GM12878 (cell line): Measurements from ENCODE around the gene CALR. TPM values are rescaled to one million over a fixed set of nuclear protein-coding genes. Genes with fewer than 3 reads are reported as not detected.

ENCODE experiments used
- CHD4 ChIP-seq: fragments of 200-600 bp; sonication (generic); IDR thresholded peaks from 2 replicates; pipeline ENCODE4 v1.6.1; 2016; ENCODE audit warnings: mild to moderate bottlenecking
- E4F1 ChIP-seq: fragments of 450-650 bp; IDR thresholded peaks from 2 replicates; pipeline ENCODE4 v1.6.1; 2018; ENCODE audit warnings: borderline replicate concordance, mild to moderate bottlenecking; ENCODE audit not compliant: partially characterized antibody
- HSF1 ChIP-seq: fragments of 150-350 bp; IDR thresholded peaks from 2 replicates; pipeline ENCODE4 v1.6.1; 2014; ENCODE audit warnings: mild to moderate bottlenecking, low read depth, low read length
- MAX ChIP-seq: IDR thresholded peaks from 2 replicates; pipeline ENCODE4 v1.6.1; 2012; ENCODE audit warnings: low read depth, low read length, improper control_type of control experiment
- MTA2 ChIP-seq: fragments of 450-650 bp; IDR thresholded peaks from 2 replicates; pipeline ENCODE4 v1.6.1; 2016; ENCODE audit warnings: low read depth, mild to moderate bottlenecking, moderate library complexity
- NR2C2 ChIP-seq: IDR thresholded peaks from 2 replicates; pipeline ENCODE4 v1.6.1; 2011; ENCODE audit warnings: borderline replicate concordance, low read depth; ENCODE audit not compliant: control insufficient read depth, insufficient read length
- RB1 ChIP-seq: fragments of 450-650 bp; formaldehyde crosslinking; IDR thresholded peaks from 2 replicates; pipeline ENCODE4 v1.6.1; 2017; ENCODE audit warnings: mild to moderate bottlenecking, borderline replicate concordance
- RELA ChIP-seq: fragments of 450-650 bp; IDR thresholded peaks from 2 replicates; pipeline ENCODE4 v1.8.0; 2014; ENCODE audit warnings: borderline replicate concordance; ENCODE audit not compliant: partially characterized antibody
- RFX5 ChIP-seq: IDR thresholded peaks from 2 replicates; pipeline ENCODE4 v1.6.1; 2011; ENCODE audit warnings: low read depth, low read length, improper control_type of control experiment
- RUNX3 ChIP-seq: IDR thresholded peaks from 2 replicates; pipeline ENCODE4 v1.6.1; 2012; ENCODE audit warnings: low read length, inconsistent platforms
- SMAD1 ChIP-seq: fragments of 450-650 bp; IDR thresholded peaks from 2 replicates; pipeline ENCODE4 v1.6.1; 2018; ENCODE audit warnings: mild to moderate bottlenecking, low read depth; ENCODE audit not compliant: partially characterized antibody
- SPI1 ChIP-seq: IDR thresholded peaks from 2 replicates; pipeline ENCODE4 v1.6.1; 2011; ENCODE audit warnings: low read depth, mild to moderate bottlenecking, low read length, moderate library complexity, borderline replicate concordance; ENCODE audit not compliant: insufficient read depth
- TCF7 ChIP-seq: IDR thresholded peaks from 2 replicates; pipeline ENCODE4 v1.6.1; 2014; ENCODE audit warnings: antibody characterized with exemption, borderline replicate concordance
- YY1 ChIP-seq: IDR thresholded peaks from 2 replicates; pipeline ENCODE4 v1.6.1; 2011; ENCODE audit warnings: low read depth, mild to moderate bottlenecking, low read length
- ZBED1 ChIP-seq: IDR thresholded peaks from 2 replicates; pipeline ENCODE4 v1.6.1; 2016; ENCODE audit warnings: borderline replicate concordance
- ZBTB40 ChIP-seq: fragments of 450-650 bp; IDR thresholded peaks from 2 replicates; pipeline ENCODE4 v1.6.1; 2016; ENCODE audit warnings: mild to moderate bottlenecking, moderate library complexity, borderline replicate concordance
- ZZZ3 ChIP-seq: IDR thresholded peaks from 2 replicates; pipeline ENCODE4 v1.6.1; 2011; ENCODE audit warnings: low read depth; ENCODE audit not compliant: control insufficient read depth, insufficient read length
- polyA plus RNA-seq, 11 experiments: library from polyadenylated mRNA; depleted of rRNA in 4 of 11; unstranded in 6 of 11; stranded (reverse) in 5 of 11; fragments of >200 nt; fragmentation: Nextera tagmentation in 4 of 11; fragmentation: Illumina TruSeq in 1 of 11; extraction: Ambion mirVana in 4 of 11; extraction: Trizol in 1 of 11; gene quantifications; 1 replicate in 1 of 11; 2 replicates in 10 of 11; pipeline versions ENCODE4 v1.2.1 to v1.2.3, GENCODE V29; 2011 to 2016; ENCODE audit warnings: inconsistent platforms in 2 of 11, missing spikeins in 2 of 11, low read depth in 1 of 11
- total RNA-seq, 4 experiments: library from RNA; depleted of rRNA in 3 of 4; stranded (reverse); fragments of >200 nt in 3 of 4; fragmentation: Illumina TruSeq in 1 of 4; extraction: Trizol in 1 of 4; gene quantifications; 2 replicates each; pipeline versions ENCODE4 v1.2.1 to v1.2.3, GENCODE V29; 2013 to 2021
- TF ChIP-seq, protein P1 (sequence below): IDR thresholded peaks from 2 replicates; pipeline ENCODE4 v1.6.1; 2012; ENCODE audit warnings: low read depth, low read length, improper control_type of control experiment

The CALR gene
- total and polyA plus RNA-seq, 10 of the 15 experiments (the other 5 are each of a cell fraction or from before 2014, with no cell fraction given), result 202 to 1,451 (median 749) TPM

- TF ChIP-seq NR2C2 (no peak), RELA (no peak), YY1 (peak; percentile 88), SPI1 (no peak), TCF7 (no peak), CHD4 (no peak), SMAD1 (peak; percentile 69), MTA2 (peak; percentile 60; the same call in 1 of the 2 replicates), MAX (peak; percentile 89), HSF1 (no peak), RB1 (peak; percentile 54; the same call in 1 of the 2 replicates), ZZZ3 (no peak), ZBED1 (peak; percentile 66; the same call in 1 of the 2 replicates), ZBTB40 (peak; percentile 18; the same call in 1 of the 2 replicates), RUNX3 (peak; percentile 38; the same call in 1 of the 2 replicates), E4F1 (no peak), RFX5 (no peak; the same call in none of the 2 replicates)
- TF ChIP-seq, protein P1, sequence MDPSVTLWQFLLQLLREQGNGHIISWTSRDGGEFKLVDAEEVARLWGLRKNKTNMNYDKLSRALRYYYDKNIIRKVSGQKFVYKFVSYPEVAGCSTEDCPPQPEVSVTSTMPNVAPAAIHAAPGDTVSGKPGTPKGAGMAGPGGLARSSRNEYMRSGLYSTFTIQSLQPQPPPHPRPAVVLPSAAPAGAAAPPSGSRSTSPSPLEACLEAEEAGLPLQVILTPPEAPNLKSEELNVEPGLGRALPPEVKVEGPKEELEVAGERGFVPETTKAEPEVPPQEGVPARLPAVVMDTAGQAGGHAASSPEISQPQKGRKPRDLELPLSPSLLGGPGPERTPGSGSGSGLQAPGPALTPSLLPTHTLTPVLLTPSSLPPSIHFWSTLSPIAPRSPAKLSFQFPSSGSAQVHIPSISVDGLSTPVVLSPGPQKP, result no peak
Measured at GRCh38 chr19:12937927-12938778, at the start of gene CALR (continued).
